ENCODE data around the gene ADGRA1.

The ADGRA1 gene

GRCh38 chr10:133166828-133167692 lies 79.3 kb downstream of the ADGRA1 start:
- H3K27me3 ChIP-seq (ENCODE audit: insufficient read depth, low read length), result no peaks in the 10 kb centered on the region
- no peak for TF ChIP-seq EZH2 (IDR thresholded peaks at IDR 0.05; ENCODE audit: borderline replicate concordance, low read length)
- TF ChIP-seq, protein P1, sequence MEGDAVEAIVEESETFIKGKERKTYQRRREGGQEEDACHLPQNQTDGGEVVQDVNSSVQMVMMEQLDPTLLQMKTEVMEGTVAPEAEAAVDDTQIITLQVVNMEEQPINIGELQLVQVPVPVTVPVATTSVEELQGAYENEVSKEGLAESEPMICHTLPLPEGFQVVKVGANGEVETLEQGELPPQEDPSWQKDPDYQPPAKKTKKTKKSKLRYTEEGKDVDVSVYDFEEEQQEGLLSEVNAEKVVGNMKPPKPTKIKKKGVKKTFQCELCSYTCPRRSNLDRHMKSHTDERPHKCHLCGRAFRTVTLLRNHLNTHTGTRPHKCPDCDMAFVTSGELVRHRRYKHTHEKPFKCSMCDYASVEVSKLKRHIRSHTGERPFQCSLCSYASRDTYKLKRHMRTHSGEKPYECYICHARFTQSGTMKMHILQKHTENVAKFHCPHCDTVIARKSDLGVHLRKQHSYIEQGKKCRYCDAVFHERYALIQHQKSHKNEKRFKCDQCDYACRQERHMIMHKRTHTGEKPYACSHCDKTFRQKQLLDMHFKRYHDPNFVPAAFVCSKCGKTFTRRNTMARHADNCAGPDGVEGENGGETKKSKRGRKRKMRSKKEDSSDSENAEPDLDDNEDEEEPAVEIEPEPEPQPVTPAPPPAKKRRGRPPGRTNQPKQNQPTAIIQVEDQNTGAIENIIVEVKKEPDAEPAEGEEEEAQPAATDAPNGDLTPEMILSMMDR (IDR thresholded peaks at IDR 0.05; ENCODE audit: low read length), result no peak
- no peaks in the 10 kb centered on the region for H3K36me3 ChIP-seq (ENCODE audit: insufficient read depth, low read length)
- no peaks in the 10 kb centered on the region for H3F3A ChIP-seq (ENCODE audit: insufficient read depth, low read length)
- H3K9me3 ChIP-seq (ENCODE audit: low read length), result no peaks in the 10 kb centered on the region
- no peak overlapping the region for H3K9ac ChIP-seq (ENCODE audit: low read length)
- H3K4me3 ChIP-seq (ENCODE audit: low read depth, low read length, poor library complexity, severe bottlenecking), result no peak overlapping the region
- H3K79me2 ChIP-seq (ENCODE audit: insufficient read depth, low read length), result no peaks in the 10 kb centered on the region
- H2AFZ ChIP-seq (ENCODE audit: low read length), result no peak overlapping the region
- H3K4me1 ChIP-seq (ENCODE audit: insufficient read depth, low read length, severe bottlenecking), result no peaks in the 10 kb centered on the region
- no peak overlapping the region for H3K27ac ChIP-seq (ENCODE audit: low read depth, low read length, poor library complexity, severe bottlenecking)
- H3K4me2 ChIP-seq (ENCODE audit: low read length), result no peak overlapping the region
- H3K9me2 ChIP-seq (ENCODE audit: low read depth, low read length), result no peaks in the 10 kb centered on the region
- H4K20me1 ChIP-seq (ENCODE audit: insufficient read depth, low read length), result no peaks in the 10 kb centered on the region

- Histone ChIP-seq H3K4me3 (ENCODE audit: low read depth, low read length, poor library complexity, severe bottlenecking) (no peak overlapping the region), H4K20me1 (ENCODE audit: insufficient read depth, low read length) (no peaks in the 10 kb centered on the region), H3K9me2 (ENCODE audit: low read depth, low read length) (no peaks in the 10 kb centered on the region), H3K27ac (ENCODE audit: low read depth, low read length, poor library complexity, severe bottlenecking) (no peak overlapping the region), H3K9ac (ENCODE audit: low read length) (no peak overlapping the region), H3F3A (ENCODE audit: insufficient read depth, low read length) (no peaks in the 10 kb centered on the region), H3K4me2 (ENCODE audit: low read length) (no peak overlapping the region), H3K9me3 (ENCODE audit: low read length) (no peaks in the 10 kb centered on the region), H3K4me1 (ENCODE audit: insufficient read depth, low read length, severe bottlenecking) (no peaks in the 10 kb centered on the region), H3K27me3 (ENCODE audit: insufficient read depth, low read length) (no peaks in the 10 kb centered on the region), H3K36me3 (ENCODE audit: insufficient read depth, low read length) (no peaks in the 10 kb centered on the region), H2AFZ (ENCODE audit: low read length) (no peak overlapping the region), H3K79me2 (ENCODE audit: insufficient read depth, low read length) (no peaks in the 10 kb centered on the region)
- no peak for TF ChIP-seq EZH2 (IDR thresholded peaks at IDR 0.05; ENCODE audit: borderline replicate concordance, low read length)
- TF ChIP-seq, protein P1 (IDR thresholded peaks at IDR 0.05; ENCODE audit: low read length), result no peak
Measured at GRCh38 chr10:133167693-133168616, 80.2 kb downstream of the ADGRA1 start.

DNA sequence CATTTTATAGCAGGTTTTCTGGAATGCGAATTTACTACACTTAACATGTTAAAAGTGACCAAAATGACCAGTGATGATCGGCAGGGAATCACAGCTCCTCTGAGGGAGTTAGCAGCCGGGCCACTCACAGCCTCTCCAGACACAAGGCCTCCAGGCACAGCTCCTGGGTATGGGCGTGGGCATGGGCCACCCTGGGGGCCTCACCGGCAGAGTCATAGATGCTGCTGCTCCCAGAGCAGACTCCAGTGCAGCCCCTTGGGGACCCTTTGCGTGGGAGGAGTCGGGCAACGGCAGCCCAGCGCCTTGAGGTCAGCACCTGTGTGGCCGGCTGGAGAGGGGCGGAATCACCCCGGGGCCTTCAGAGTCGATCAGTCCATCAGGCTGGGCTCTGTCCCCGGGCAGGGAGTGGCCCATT lies 80.9 kb downstream of the ADGRA1 start:
- Histone ChIP-seq H3K9me2 (ENCODE audit: low read depth, low read length) (no peaks in the 10 kb centered on the region), H3K9me3 (ENCODE audit: low read length) (no peaks in the 10 kb centered on the region), H3K79me2 (ENCODE audit: insufficient read depth, low read length) (no peaks in the 10 kb centered on the region), H3F3A (ENCODE audit: insufficient read depth, low read length) (no peaks in the 10 kb centered on the region), H2AFZ (ENCODE audit: low read length) (no peak overlapping the region), H3K36me3 (ENCODE audit: insufficient read depth, low read length) (no peaks in the 10 kb centered on the region), H4K20me1 (ENCODE audit: insufficient read depth, low read length) (no peaks in the 10 kb centered on the region), H3K27ac (ENCODE audit: low read depth, low read length, poor library complexity, severe bottlenecking) (no peak overlapping the region), H3K9ac (ENCODE audit: low read length) (no peak overlapping the region), H3K27me3 (ENCODE audit: insufficient read depth, low read length) (no peaks in the 10 kb centered on the region), H3K4me3 (ENCODE audit: low read depth, low read length, poor library complexity, severe bottlenecking) (no peak overlapping the region), H3K4me2 (ENCODE audit: low read length) (no peak overlapping the region), H3K4me1 (ENCODE audit: insufficient read depth, low read length, severe bottlenecking) (no peaks in the 10 kb centered on the region)
- TF ChIP-seq, protein P1 (IDR thresholded peaks at IDR 0.05; ENCODE audit: low read length), result no peak
- TF ChIP-seq EZH2 (IDR thresholded peaks at IDR 0.05; ENCODE audit: borderline replicate concordance, low read length), result no peak

Data from OCI-LY1 (cell line).